Endothelial cell of umbilical vein (primary cell): ENCODE data around the gene ARL11. TPM values are rescaled to one million over a fixed set of nuclear protein-coding genes. Genes with fewer than 3 reads are reported as not detected.

Experiments
- BruUV-seq: library from RNA; stranded (reverse); fragments of 400-500 nt; replicated peaks from 2 replicates; lab custom pipeline; 2021; lab: Mats Ljungman, UMichigan
- CTCF ChIA-PET: fragments of 300-600, 350-600 bp; sonication (Branson Sonifier 250); formaldehyde crosslinking; loops from one replicate; lab custom pipeline; 2021; ENCODE audit warnings: antibody characterized with exemption, inconsistent platforms; lab: Charles Lee
- POLR2A ChIA-PET: fragments of 300-600, 350-600 bp; sonication (Branson Sonifier 250); formaldehyde crosslinking; loops from one replicate; lab custom pipeline; 2021; ENCODE audit warnings: antibody characterized with exemption, inconsistent platforms; lab: Charles Lee
- DNase-seq: peaks from one replicate; pipeline ENCODE4 v3.0.0-alpha.2; 2011; ENCODE audit warnings: low read depth, low spot score
- FAIRE-seq: peaks from 2 replicates; lab custom pipeline; 2011; peaks lifted over from hg19 to GRCh38; lab: Jason Lieb, UNC
- H2AFZ ChIP-seq: 2 replicates; pipeline ENCODE4 v1.6.0; 2012; ENCODE audit warnings: low read depth, low read length, control low read depth, inconsistent platforms
- H3K27ac ChIP-seq: 2 replicates; pipeline ENCODE4 v1.5.1; 2011; ENCODE audit warnings: low read depth, mild to moderate bottlenecking, control low read depth, low read length, moderate library complexity; ENCODE audit not compliant: insufficient read depth
- H3K27me3 ChIP-seq, 2 experiments: 2 replicates each; pipeline versions ENCODE4 v1.6.0 to v1.6.1; 2011; ENCODE audit warnings: low read length in 2 of 2, mixed read lengths in 1 of 2; ENCODE audit not compliant: control insufficient read depth in 2 of 2, insufficient read depth in 2 of 2
- H3K36me3 ChIP-seq, 2 experiments: 2 replicates in 1 of 2; 3 replicates in 1 of 2; pipeline ENCODE4 v1.5.1; 2011; ENCODE audit warnings: low read length in 2 of 2, mild to moderate bottlenecking in 1 of 2, moderate library complexity in 1 of 2; ENCODE audit not compliant: control insufficient read depth in 2 of 2, insufficient read depth in 2 of 2; ENCODE audit errors: extremely low read depth in 1 of 2
- H3K4me1 ChIP-seq: 3 replicates; pipeline ENCODE4 v1.5.1; 2011; ENCODE audit warnings: mild to moderate bottlenecking, low read length; ENCODE audit not compliant: control insufficient read depth, insufficient read depth; ENCODE audit errors: extremely low read depth
- H3K4me2 ChIP-seq: 2 replicates; pipeline ENCODE4 v1.6.1; 2011; ENCODE audit warnings: low read length, control low read depth, mixed read lengths; ENCODE audit not compliant: insufficient read depth
- H3K4me3 ChIP-seq, 3 experiments: fragments of 200-600 bp in 1 of 3; sonication (generic), shearing (Covaris generic) in 1 of 3; replicated peaks in 1 of 3; 2 replicates each; pipeline ENCODE4 v1.5.1; 2011 to 2016; ENCODE audit warnings: control low read depth in 3 of 3, low read length in 3 of 3, mild to moderate bottlenecking in 2 of 3, inconsistent platforms in 1 of 3, low read depth in 1 of 3, moderate library complexity in 1 of 3; ENCODE audit not compliant: insufficient read depth in 1 of 3
- H3K79me2 ChIP-seq: 2 replicates; pipeline ENCODE4 v1.6.0; 2012; ENCODE audit warnings: low read length, inconsistent platforms; ENCODE audit not compliant: control insufficient read depth, insufficient read depth
- H3K9ac ChIP-seq: replicated peaks from 2 replicates; pipeline ENCODE3; 2011; ENCODE audit warnings: low read length, control low read depth; ENCODE audit not compliant: insufficient read depth; ENCODE audit errors: extremely low read depth
- H3K9me1 ChIP-seq: replicated peaks from 3 replicates; pipeline ENCODE4 v1.6.0; 2011; ENCODE audit warnings: mild to moderate bottlenecking, low read length; ENCODE audit not compliant: control insufficient read depth, insufficient read depth; ENCODE audit errors: extremely low read depth
- H3K9me3 ChIP-seq: replicated peaks from 2 replicates; pipeline ENCODE4 v1.5.1; 2012; ENCODE audit warnings: low read length, inconsistent platforms; ENCODE audit not compliant: control insufficient read depth, insufficient read depth
- H4K20me1 ChIP-seq: replicated peaks from 2 replicates; pipeline ENCODE3; 2011; ENCODE audit warnings: mild to moderate bottlenecking, low read length; ENCODE audit not compliant: control insufficient read depth, insufficient read depth; ENCODE audit errors: extremely low read depth
- EZH2 ChIP-seq: IDR thresholded peaks from 2 replicates; pipeline ENCODE4 v1.6.1; 2012; ENCODE audit warnings: borderline replicate concordance, low read depth, mild to moderate bottlenecking, moderate library complexity, low read length, inconsistent platforms; ENCODE audit not compliant: severe bottlenecking
- FOS ChIP-seq: IDR thresholded peaks from 2 replicates; pipeline ENCODE4 v1.6.1; 2011; ENCODE audit warnings: mild to moderate bottlenecking, low read length, moderate library complexity, borderline replicate concordance; ENCODE audit not compliant: insufficient read depth
- GATA2 ChIP-seq: IDR thresholded peaks from 2 replicates; pipeline ENCODE4 v1.7.0; 2011; ENCODE audit warnings: low read depth, mild to moderate bottlenecking, moderate library complexity, mixed read lengths, low read length; ENCODE audit not compliant: insufficient read length, insufficient read depth
- JUN ChIP-seq: IDR thresholded peaks from 2 replicates; pipeline ENCODE4 v1.6.1; 2011; ENCODE audit warnings: borderline replicate concordance, low read depth; ENCODE audit not compliant: insufficient read length, insufficient read depth
- MYC ChIP-seq: IDR thresholded peaks from one replicate; pipeline ENCODE4 v1.6.1; 2011; ENCODE audit warnings: mild to moderate bottlenecking, low read depth, low read length
- POLR2A ChIP-seq: IDR thresholded peaks from 2 replicates; pipeline ENCODE4 v1.6.1; 2012; ENCODE audit warnings: low read depth, mild to moderate bottlenecking, control low read depth, low read length
- POLR2AphosphoS5 ChIP-seq: IDR thresholded peaks from 2 replicates; pipeline ENCODE4 v1.6.1; 2012; ENCODE audit warnings: low read depth, mild to moderate bottlenecking, control low read depth, low read length, moderate library complexity; ENCODE audit not compliant: insufficient read depth
- dilution Hi-C: fragments of 300-500 bp; cut with MboI; formaldehyde crosslinking; loops from one replicate; pipeline ENCODE4 v1.15.0; 2019; ENCODE audit warnings: low sequenced_read_pairs; ENCODE audit not compliant: extremely low pct_ligation_motif_present
- intact Hi-C: fragments of 100-400 bp; cut with micrococcal nuclease; formaldehyde crosslinking; loops from one replicate; pipeline ENCODE4 v1.10.0; 2022
- polyA plus RNA-seq, 4 experiments: library from polyadenylated mRNA; depleted of rRNA in 3 of 4; stranded (reverse) in 3 of 4; unstranded in 1 of 4; fragments of >200 nt; gene quantifications; 2 replicates each; pipeline versions ENCODE4 v1.2.1 to v1.2.3, GENCODE V29; 2011 to 2012; ENCODE audit warnings: missing spikeins in 1 of 4
- total RNA-seq: library from RNA; stranded (reverse); gene quantifications from 2 replicates; pipeline ENCODE4 v1.2.3, GENCODE V29; 2021
- TF ChIP-seq, protein P1 (sequence below): IDR thresholded peaks from 2 replicates; pipeline ENCODE4 v1.6.1; 2011; ENCODE audit not compliant: insufficient read depth, insufficient read length
- TF ChIP-seq, protein P2 (sequence below), 2 donors: IDR thresholded peaks; 1 replicate in 1 of 2; 2 replicates in 1 of 2; pipeline ENCODE4 v1.5.1; 2011; ENCODE audit warnings: low read length in 2 of 2, mild to moderate bottlenecking in 2 of 2, moderate library complexity in 2 of 2, control low read depth in 1 of 2, inconsistent platforms in 1 of 2, low read depth in 1 of 2; ENCODE audit not compliant: insufficient read depth in 1 of 2; ENCODE audit errors: extremely low read depth in 1 of 2

ARL11 gene
- total and polyA plus RNA-seq, 2 donors (not counting 3 experiments of a cell fraction or from before 2014, with no cell fraction given): 0.06 to 0.20 TPM

DNA sequence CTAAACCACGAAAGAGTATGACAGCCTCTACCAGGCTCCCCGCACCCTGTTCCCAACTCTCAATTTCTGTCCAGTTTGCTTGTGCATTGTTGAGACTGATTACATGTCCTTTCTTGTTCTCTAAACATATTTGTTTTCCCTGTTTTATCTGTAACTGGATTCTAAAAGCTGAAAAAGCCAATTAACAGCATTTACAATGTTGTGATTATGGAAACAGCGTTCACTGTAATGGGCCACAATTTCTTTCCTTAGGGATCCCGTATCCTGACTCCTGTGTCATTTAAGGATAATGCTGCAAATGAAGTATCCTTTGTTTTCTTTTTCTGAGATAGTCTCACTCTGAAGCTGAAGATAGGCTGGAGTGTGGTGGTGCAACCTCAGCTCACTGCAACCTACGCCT, 42.5 kb downstream of the ARL11 start:
- Histone ChIP-seq H3K79me2 (peaks cover 21% of the 10 kb centered on the region), H3K9me1 (no peaks in the 10 kb centered on the region), H3K4me3 (no peak overlapping the region), H3K36me3 (peaks cover 0 to 8% of the 10 kb centered on the region in 2 experiments), H2AFZ (no peak overlapping the region), H4K20me1 (no peaks in the 10 kb centered on the region), H3K9ac (no peak overlapping the region), H3K27ac (no peak overlapping the region), H3K4me2 (peak overlapping the region; percentile 24), H3K27me3 (no peaks in the 10 kb centered on the region), H3K4me1 (peaks cover 11% of the 10 kb centered on the region), H3K9me3 (no peaks in the 10 kb centered on the region)
- intact Hi-C loops (no loop called here), dilution Hi-C loops (no loop called here)
- TF ChIP-seq POLR2A (no peak), FOS (no peak), GATA2 (no peak), POLR2AphosphoS5 (no peak), JUN (no peak), MYC (no peak), EZH2 (no peak)
- TF ChIP-seq, protein P1, sequence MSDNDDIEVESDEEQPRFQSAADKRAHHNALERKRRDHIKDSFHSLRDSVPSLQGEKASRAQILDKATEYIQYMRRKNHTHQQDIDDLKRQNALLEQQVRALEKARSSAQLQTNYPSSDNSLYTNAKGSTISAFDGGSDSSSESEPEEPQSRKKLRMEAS: no peak
- TF ChIP-seq, protein P2, sequence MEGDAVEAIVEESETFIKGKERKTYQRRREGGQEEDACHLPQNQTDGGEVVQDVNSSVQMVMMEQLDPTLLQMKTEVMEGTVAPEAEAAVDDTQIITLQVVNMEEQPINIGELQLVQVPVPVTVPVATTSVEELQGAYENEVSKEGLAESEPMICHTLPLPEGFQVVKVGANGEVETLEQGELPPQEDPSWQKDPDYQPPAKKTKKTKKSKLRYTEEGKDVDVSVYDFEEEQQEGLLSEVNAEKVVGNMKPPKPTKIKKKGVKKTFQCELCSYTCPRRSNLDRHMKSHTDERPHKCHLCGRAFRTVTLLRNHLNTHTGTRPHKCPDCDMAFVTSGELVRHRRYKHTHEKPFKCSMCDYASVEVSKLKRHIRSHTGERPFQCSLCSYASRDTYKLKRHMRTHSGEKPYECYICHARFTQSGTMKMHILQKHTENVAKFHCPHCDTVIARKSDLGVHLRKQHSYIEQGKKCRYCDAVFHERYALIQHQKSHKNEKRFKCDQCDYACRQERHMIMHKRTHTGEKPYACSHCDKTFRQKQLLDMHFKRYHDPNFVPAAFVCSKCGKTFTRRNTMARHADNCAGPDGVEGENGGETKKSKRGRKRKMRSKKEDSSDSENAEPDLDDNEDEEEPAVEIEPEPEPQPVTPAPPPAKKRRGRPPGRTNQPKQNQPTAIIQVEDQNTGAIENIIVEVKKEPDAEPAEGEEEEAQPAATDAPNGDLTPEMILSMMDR (IDR thresholded peaks at IDR 0.05; ENCODE audit: extremely low read depth in 1 of 2, insufficient read depth in 1 of 2, low read depth in 1 of 2, low read length in 2 of 2): no peak
- ChIA-PET POLR2A (no interaction called here), CTCF (interaction anchor here (0.5 to 2.5 kb wide), 15 partner anchors 8 to 1241 kb away, joined by 3 to 8 read pairs (median 3); partner anchors contain the start of genes EBPL and SPRYD7)
- FAIRE-seq (peak; percentile 42), DNase-seq (no peak)
- no TSS peak for BruUV-seq
